Measurements from ENCODE around the gene RAB31. TPM values are rescaled to one million over a fixed set of nuclear protein-coding genes. Genes with fewer than 3 reads are reported as not detected.

The RAB31 gene
- polyA plus RNA-seq, 1 donor (not counting 4 experiments of a cell fraction or from before 2014, with no cell fraction given), result 47.0 TPM

GRCh38 chr18:9709304-9709877 lies 1.3 kb downstream of the RAB31 start:
- H3K27ac ChIP-seq (ENCODE audit: control insufficient read depth, insufficient read depth, low read length), result peak overlapping the region; percentile 37
- FAIRE-seq (no peak), DNase-seq (ENCODE audit: low read depth, low spot score) (no peak)
- H3K4me2 ChIP-seq (ENCODE audit: control insufficient read depth, extremely low read depth, insufficient read depth, low read depth, low read length), result peak overlapping the region; percentile 91
- H3K4me3 ChIP-seq (ENCODE audit: control insufficient read depth in 2 of 3, extremely low read depth in 1 of 3, insufficient read depth in 2 of 3, low read depth in 1 of 3, low read length in 3 of 3), result peak overlapping the region; percentile 70 to 90 (median 74)
- H4K20me1 ChIP-seq (ENCODE audit: control insufficient read depth, extremely low read depth, insufficient read depth, low read length), result no peaks in the 10 kb centered on the region
- TF ChIP-seq EZH2 (IDR thresholded peaks at IDR 0.05; ENCODE audit: low read length), result no peak
- no peak for TF ChIP-seq CTCF (optimal IDR thresholded peaks at IDR 0.05 in 1 of 3, IDR thresholded peaks at IDR 0.05 in 1 of 3, conservative IDR thresholded peaks at IDR 0.05 in 1 of 3; ENCODE audit: extremely low read depth in 1 of 3, insufficient read depth in 2 of 3, low read length in 3 of 3)
- peaks cover 3 to 11% of the 10 kb centered on the region in 2 experiments for H3K36me3 ChIP-seq (ENCODE audit: control insufficient read depth in 2 of 2, extremely low read depth in 1 of 2, insufficient read depth in 2 of 2, low read length in 2 of 2)
- no peaks in the 10 kb centered on the region for H3K9me3 ChIP-seq (ENCODE audit: control insufficient read depth, low read depth, low read length)
- no peaks in the 10 kb centered on the region for H3K9me1 ChIP-seq (ENCODE audit: control insufficient read depth, extremely low read depth, insufficient read depth, low read length)
- peak overlapping the region; percentile 8 for H2AFZ ChIP-seq (ENCODE audit: control insufficient read depth, low read length)
- peaks cover 34% of the 10 kb centered on the region for H3K4me1 ChIP-seq (ENCODE audit: control insufficient read depth, extremely low read depth, insufficient read depth, low read length)
- H3K79me2 ChIP-seq (ENCODE audit: control insufficient read depth, insufficient read depth, low read length), result peaks cover 48% of the 10 kb centered on the region
- peak overlapping the region; percentile 83 for H3K9ac ChIP-seq (ENCODE audit: control insufficient read depth, extremely low read depth, insufficient read depth, low read length)
- no peaks in the 10 kb centered on the region for H3K27me3 ChIP-seq (ENCODE audit: control insufficient read depth, extremely low read depth, insufficient read depth, low read length)
- dilution Hi-C loops (cut with MboI; ENCODE audit: extremely low pct_ligation_motif_present, low sequenced_read_pairs), result no loop called here

GRCh38 chr18:9710037-9710436 lies 1.9 kb downstream of the RAB31 start:
- no peak overlapping the region for H2AFZ ChIP-seq (ENCODE audit: control insufficient read depth, low read length)
- TF ChIP-seq EZH2 (IDR thresholded peaks at IDR 0.05; ENCODE audit: low read length), result no peak
- no peak for TF ChIP-seq CTCF (optimal IDR thresholded peaks at IDR 0.05 in 1 of 3, IDR thresholded peaks at IDR 0.05 in 1 of 3, conservative IDR thresholded peaks at IDR 0.05 in 1 of 3; ENCODE audit: extremely low read depth in 1 of 3, insufficient read depth in 2 of 3, low read length in 3 of 3)
- dilution Hi-C loops (cut with MboI; ENCODE audit: extremely low pct_ligation_motif_present, low sequenced_read_pairs), result no loop called here
- peaks cover 54% of the 10 kb centered on the region for H3K79me2 ChIP-seq (ENCODE audit: control insufficient read depth, insufficient read depth, low read length)
- no peak overlapping the region for H3K4me3 ChIP-seq (ENCODE audit: control insufficient read depth in 2 of 3, extremely low read depth in 1 of 3, insufficient read depth in 2 of 3, low read depth in 1 of 3, low read length in 3 of 3)
- no peak overlapping the region for H3K9ac ChIP-seq (ENCODE audit: control insufficient read depth, extremely low read depth, insufficient read depth, low read length)
- DNase-seq (ENCODE audit: low read depth, low spot score) (no peak), FAIRE-seq (no peak)
- H3K9me3 ChIP-seq (ENCODE audit: control insufficient read depth, low read depth, low read length), result no peaks in the 10 kb centered on the region
- no peaks in the 10 kb centered on the region for H3K9me1 ChIP-seq (ENCODE audit: control insufficient read depth, extremely low read depth, insufficient read depth, low read length)
- peaks cover 3 to 11% of the 10 kb centered on the region in 2 experiments for H3K36me3 ChIP-seq (ENCODE audit: control insufficient read depth in 2 of 2, extremely low read depth in 1 of 2, insufficient read depth in 2 of 2, low read length in 2 of 2)
- no peak overlapping the region for H3K27ac ChIP-seq (ENCODE audit: control insufficient read depth, insufficient read depth, low read length)
- H3K27me3 ChIP-seq (ENCODE audit: control insufficient read depth, extremely low read depth, insufficient read depth, low read length), result no peaks in the 10 kb centered on the region
- peaks cover 34% of the 10 kb centered on the region for H3K4me1 ChIP-seq (ENCODE audit: control insufficient read depth, extremely low read depth, insufficient read depth, low read length)
- no peaks in the 10 kb centered on the region for H4K20me1 ChIP-seq (ENCODE audit: control insufficient read depth, extremely low read depth, insufficient read depth, low read length)
- peak overlapping the region; percentile 91 for H3K4me2 ChIP-seq (ENCODE audit: control insufficient read depth, extremely low read depth, insufficient read depth, low read depth, low read length)

Measured in keratinocyte (primary cell).